Thyroid gland (tissue), 4 donors: Measurements from ENCODE around the gene LCTL. TPM values are rescaled to one million over a fixed set of nuclear protein-coding genes. Genes with fewer than 3 reads are reported as not detected.
A peak's percentile ranks its signal among the peaks of the same experiment; 100 is the strongest.

ENCODE experiments used
- DNase-seq, 2 donors: peaks; one replicate each; pipeline ENCODE4 v3.0.0-alpha.2; 2019
- H3K27ac ChIP-seq, 3 donors: fragments of 200-600 bp; sonication (generic); 1 replicate in 2 of 3; 2 replicates in 1 of 3; pipeline ENCODE4 v1.5.1; 2016 to 2019; ENCODE audit warnings: mild to moderate bottlenecking in 1 of 3, moderate library complexity in 1 of 3
- H3K27me3 ChIP-seq: fragments of 200-600 bp; sonication (generic); one replicate; pipeline ENCODE4 v1.5.1; 2019
- H3K36me3 ChIP-seq, 2 donors: fragments of 200-600 bp; sonication (generic); one replicate each; pipeline ENCODE4 v1.5.1; 2016 to 2019
- H3K4me1 ChIP-seq, 2 donors: fragments of 200-600 bp; sonication (generic); one replicate each; pipeline ENCODE4 v1.5.1; 2017 to 2019
- H3K4me3 ChIP-seq, 3 donors: fragments of 200-600 bp; sonication (generic); replicated peaks in 1 of 3; 1 replicate in 2 of 3; 2 replicates in 1 of 3; pipeline ENCODE4 v1.5.1; 2016; ENCODE audit warnings: mild to moderate bottlenecking in 1 of 3
- H3K9me3 ChIP-seq: fragments of 200-600 bp; sonication (generic); one replicate; pipeline ENCODE4 v1.5.1; 2017
- POLR2A ChIP-seq, 2 donors: fragments of 450-650 bp; IDR thresholded peaks; one replicate each; pipeline ENCODE4 v1.6.1; 2017; ENCODE audit warnings: antibody characterized with exemption in 2 of 2, mild to moderate bottlenecking in 2 of 2, moderate library complexity in 1 of 2
- WGBS, 2 donors: methylation state at CpG; one replicate each; pipeline ENCODE4 v1.1.5; 2017; 5-methylcytosine and 5-hydroxymethylcytosine counted together
- intact Hi-C: fragments of 100-400 bp; cut with DNase I; formaldehyde crosslinking; loops from one replicate; pipeline ENCODE4 v1.15.1; 2023
- total RNA-seq, 4 donors: library from RNA; depleted of rRNA; stranded (reverse); fragments of >200 nt; gene quantifications; one replicate each; pipeline ENCODE4 v1.2.3, GENCODE V29; 2016
- TF ChIP-seq, protein P1 (sequence below), 6 experiments: fragments of 200-600 bp in 3 of 6; fragments of 450-650 bp in 3 of 6; sonication (generic) in 3 of 6; IDR thresholded peaks; one replicate each; pipeline ENCODE4 v1.5.1; 2016 to 2019; ENCODE audit warnings: antibody characterized with exemption in 6 of 6, mild to moderate bottlenecking in 2 of 6, inconsistent platforms in 1 of 6, moderate library complexity in 1 of 6

The LCTL gene
- total RNA-seq, 4 donors from 2014 or later = not detected

DNA sequence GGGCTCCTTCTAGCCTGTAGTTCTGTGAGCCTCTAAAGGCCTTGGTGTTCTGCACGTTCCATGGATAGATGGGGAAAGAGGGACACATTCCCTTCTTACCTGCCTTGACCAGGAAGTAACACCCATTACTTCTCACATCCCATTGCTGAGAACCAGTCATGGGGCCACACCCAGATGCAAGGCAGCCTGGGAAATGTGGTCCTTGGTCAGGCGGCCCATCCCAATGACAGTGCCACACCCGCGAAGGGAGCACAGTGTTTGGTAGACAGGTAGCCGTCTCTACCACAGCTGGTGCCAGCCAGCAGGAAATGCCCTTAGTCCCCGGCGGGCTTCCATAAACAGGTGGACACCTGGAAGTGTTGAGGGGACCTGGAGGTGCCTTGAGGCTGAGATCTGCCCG is 23.2 kb upstream of the LCTL start:
- 80 to 88% methylated on average over 7 to 8 of the region's 8 CpGs for WGBS, 2 donors
- intact Hi-C loops = no loop called here
- H3K4me3 ChIP-seq = no peak overlapping the region

DNA sequence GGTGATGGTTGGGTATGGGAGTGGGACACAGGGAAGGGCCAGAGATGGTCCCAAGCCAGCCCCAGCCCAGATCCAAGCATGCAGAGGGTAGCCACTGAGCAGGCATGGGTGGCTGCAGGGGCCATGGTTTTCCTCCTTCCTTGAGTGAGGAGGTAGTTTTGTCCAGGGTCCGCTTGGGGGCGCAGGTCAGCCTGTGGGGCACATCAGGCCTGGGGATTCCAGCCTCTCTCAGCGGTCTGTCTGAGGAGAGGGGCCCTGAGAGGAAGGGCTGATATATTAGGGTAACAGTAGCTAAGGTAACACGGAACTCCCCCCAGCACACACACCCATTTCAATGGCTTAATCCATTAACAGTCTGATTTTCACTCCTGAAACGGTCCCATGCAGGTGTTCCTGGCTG is 22.7 kb upstream of the LCTL start:
- 63 to 68% methylated on average over 5 of the region's 5 CpGs for WGBS, 2 donors
- no peak overlapping the region for H3K4me3 ChIP-seq
- peaks cover 0 to 8% of the 10 kb centered on the region in 2 donors for H3K4me1 ChIP-seq
- TF ChIP-seq POLR2A (IDR thresholded peaks at IDR 0.05) = no peak
- TF ChIP-seq, protein P1, sequence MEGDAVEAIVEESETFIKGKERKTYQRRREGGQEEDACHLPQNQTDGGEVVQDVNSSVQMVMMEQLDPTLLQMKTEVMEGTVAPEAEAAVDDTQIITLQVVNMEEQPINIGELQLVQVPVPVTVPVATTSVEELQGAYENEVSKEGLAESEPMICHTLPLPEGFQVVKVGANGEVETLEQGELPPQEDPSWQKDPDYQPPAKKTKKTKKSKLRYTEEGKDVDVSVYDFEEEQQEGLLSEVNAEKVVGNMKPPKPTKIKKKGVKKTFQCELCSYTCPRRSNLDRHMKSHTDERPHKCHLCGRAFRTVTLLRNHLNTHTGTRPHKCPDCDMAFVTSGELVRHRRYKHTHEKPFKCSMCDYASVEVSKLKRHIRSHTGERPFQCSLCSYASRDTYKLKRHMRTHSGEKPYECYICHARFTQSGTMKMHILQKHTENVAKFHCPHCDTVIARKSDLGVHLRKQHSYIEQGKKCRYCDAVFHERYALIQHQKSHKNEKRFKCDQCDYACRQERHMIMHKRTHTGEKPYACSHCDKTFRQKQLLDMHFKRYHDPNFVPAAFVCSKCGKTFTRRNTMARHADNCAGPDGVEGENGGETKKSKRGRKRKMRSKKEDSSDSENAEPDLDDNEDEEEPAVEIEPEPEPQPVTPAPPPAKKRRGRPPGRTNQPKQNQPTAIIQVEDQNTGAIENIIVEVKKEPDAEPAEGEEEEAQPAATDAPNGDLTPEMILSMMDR (IDR thresholded peaks at IDR 0.05) = no peak
- no peaks in the 10 kb centered on the region for H3K9me3 ChIP-seq
- no peak overlapping the region for H3K27ac ChIP-seq
- H3K27me3 ChIP-seq = no peaks in the 10 kb centered on the region
- DNase-seq = no peak
- no peaks in the 10 kb centered on the region for H3K36me3 ChIP-seq
- intact Hi-C loops = no loop called here

More for the DNA sequence above, 23.2 kb upstream of the LCTL start:
- Histone ChIP-seq H3K36me3 (no peaks in the 10 kb centered on the region), H3K27ac (no peak overlapping the region), H3K9me3 (no peaks in the 10 kb centered on the region), H3K27me3 (no peaks in the 10 kb centered on the region), H3K4me1 (peaks cover 0 to 8% of the 10 kb centered on the region in 2 donors)
- no peak for DNase-seq
- no peak for TF ChIP-seq POLR2A (IDR thresholded peaks at IDR 0.05)
- TF ChIP-seq, protein P1 (IDR thresholded peaks at IDR 0.05) = no peak

DNA sequence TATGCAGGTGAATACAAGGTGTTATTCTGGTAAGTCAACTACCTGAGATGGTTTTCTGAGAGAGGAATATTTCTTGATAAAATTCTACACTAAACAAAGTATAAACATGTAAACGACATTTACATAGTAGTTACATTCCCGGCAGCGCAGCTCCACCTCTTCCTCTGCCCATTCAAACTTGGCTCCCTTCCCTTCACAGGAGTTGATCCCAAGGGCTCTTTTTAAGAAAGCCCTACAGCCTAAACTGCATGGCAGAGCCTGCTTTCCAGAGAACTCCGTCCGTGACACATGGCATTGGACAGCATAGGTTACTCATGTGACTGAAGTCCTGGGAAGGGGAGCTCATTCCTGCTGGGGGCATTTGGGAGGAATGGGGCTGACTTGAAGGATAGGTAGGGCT is 22.0 kb upstream of the LCTL start:
- Histone ChIP-seq H3K4me1 (peaks cover 0 to 8% of the 10 kb centered on the region in 2 donors), H3K9me3 (no peaks in the 10 kb centered on the region), H3K27me3 (no peaks in the 10 kb centered on the region), H3K36me3 (no peaks in the 10 kb centered on the region), H3K4me3 (no peak overlapping the region), H3K27ac (no peak overlapping the region)
- TF ChIP-seq, protein P1 (IDR thresholded peaks at IDR 0.05) = no peak
- TF ChIP-seq POLR2A (IDR thresholded peaks at IDR 0.05) = no peak
- DNase-seq = peak; percentile 17 to 20
- intact Hi-C loops = no loop called here
- 22 to 27% methylated on average over 5 of the region's 5 CpGs for WGBS, 2 donors

DNA sequence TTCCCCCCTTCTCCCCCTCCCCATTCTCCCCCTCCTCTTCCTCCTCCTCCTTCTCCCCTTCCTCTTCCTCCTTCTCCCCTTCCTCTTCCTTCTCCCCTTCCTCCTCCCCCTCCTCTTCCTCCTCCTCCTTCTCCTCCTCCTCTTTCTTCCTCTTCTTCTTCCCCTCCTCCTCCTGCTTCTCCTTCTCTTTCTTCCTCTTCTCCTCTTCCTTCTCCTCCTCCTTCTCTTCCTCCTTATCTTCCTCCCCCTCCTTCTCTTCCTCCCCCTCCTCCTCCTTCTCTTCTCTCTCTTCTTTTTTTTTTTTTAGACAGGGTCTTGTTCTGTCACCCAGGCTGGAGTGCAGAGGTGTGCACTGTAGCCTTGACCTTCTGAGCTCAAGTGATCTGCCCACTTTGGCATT is 21.2 kb upstream of the LCTL start:
- Histone ChIP-seq H3K4me3 (no peak overlapping the region), H3K27ac (no peak overlapping the region), H3K9me3 (no peaks in the 10 kb centered on the region), H3K36me3 (no peaks in the 10 kb centered on the region), H3K4me1 (peaks cover 0 to 8% of the 10 kb centered on the region in 2 donors), H3K27me3 (no peaks in the 10 kb centered on the region)
- TF ChIP-seq, protein P1 (IDR thresholded peaks at IDR 0.05) = no peak
- intact Hi-C loops = no loop called here
- DNase-seq = no peak

DNA sequence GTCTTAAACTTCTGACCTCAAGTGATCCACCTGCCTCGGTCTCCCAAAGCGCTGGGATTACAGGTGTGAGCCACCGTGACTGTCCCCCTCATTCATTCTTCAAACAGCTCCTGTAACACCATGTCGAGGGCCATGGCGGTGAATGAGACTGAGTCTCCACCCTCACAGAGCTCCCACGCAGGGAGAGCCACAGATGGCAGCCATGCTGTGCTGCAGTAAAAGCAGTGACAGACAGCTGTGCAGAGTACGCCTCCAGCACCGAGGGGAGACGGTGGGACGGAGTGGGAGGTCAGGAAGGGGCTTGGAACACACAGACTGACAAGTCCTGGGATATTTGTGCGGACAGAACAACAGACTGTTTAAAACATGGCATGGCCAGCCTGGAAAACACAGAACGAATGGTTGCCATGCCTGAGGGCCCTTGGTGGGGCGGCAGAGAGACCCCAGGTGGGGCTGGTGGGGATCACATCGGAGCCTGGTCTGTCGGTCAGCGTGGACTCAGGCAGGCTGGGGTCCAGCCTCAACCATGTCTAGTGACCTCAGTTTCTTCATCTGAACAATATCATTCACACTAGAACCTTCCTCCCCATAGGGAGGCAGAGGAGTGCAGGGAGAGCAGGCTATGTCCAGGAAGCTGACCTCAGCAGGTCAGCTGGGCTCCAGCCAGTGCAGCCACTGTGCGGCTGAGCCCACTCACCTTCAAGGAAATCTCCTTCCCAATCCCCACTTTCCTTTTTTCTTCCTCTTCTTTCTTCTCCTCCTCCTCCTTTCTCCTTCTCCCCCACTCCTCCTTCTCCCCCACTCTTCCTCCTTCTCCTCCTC is 20.6 kb upstream of the LCTL start:
- DNase-seq = no peak
- H3K4me1 ChIP-seq = peaks cover 0 to 8% of the 10 kb centered on the region in 2 donors
- H3K9me3 ChIP-seq = no peaks in the 10 kb centered on the region
- intact Hi-C loops = no loop called here
- H3K27me3 ChIP-seq = no peaks in the 10 kb centered on the region
- 75 to 78% methylated on average over 16 to 17 of the region's 17 CpGs for WGBS, 2 donors
- no peak overlapping the region for H3K4me3 ChIP-seq
- H3K27ac ChIP-seq = no peak overlapping the region
- no peak for TF ChIP-seq POLR2A (IDR thresholded peaks at IDR 0.05)
- TF ChIP-seq, protein P1 (IDR thresholded peaks at IDR 0.05) = no peak
- H3K36me3 ChIP-seq = no peaks in the 10 kb centered on the region
